Measurements from ENCODE around the gene GGCT. TPM values are rescaled to one million over a fixed set of nuclear protein-coding genes. Genes with fewer than 3 reads are reported as not detected.

The GGCT gene
- total RNA-seq, 1 experiment from 2014 or later, result 52.2 TPM

GRCh38 chr7:30523466-30523865 is 18.8 kb upstream of the GGCT start:
- no peaks in the 10 kb centered on the region for H3K9me3 ChIP-seq (ENCODE audit: control insufficient read depth, insufficient read depth, low read depth, low read length)
- ChIA-PET CTCF (no interaction called here), POLR2A (no interaction called here)
- no peak for ATAC-seq
- no peak overlapping the region for H3K27ac ChIP-seq (ENCODE audit: low read length)
- H3K4me3 ChIP-seq (ENCODE audit: low read depth in 2 of 2, low read length in 2 of 2), result no peak overlapping the region
- no peaks in the 10 kb centered on the region; the same call in 1 of the 2 replicates for H3K27me3 ChIP-seq (ENCODE audit: control insufficient read depth, insufficient read depth, low read length)
- H3K4me1 ChIP-seq (ENCODE audit: control insufficient read depth, insufficient read depth, low read length), result no peaks in the 10 kb centered on the region
- in situ Hi-C loops (cut with HindIII; ENCODE audit: low pct_unique_long_range_greater_than_20kb, low sequenced_read_pairs), result no loop called here
- intact Hi-C loops (cut with micrococcal nuclease; ENCODE audit: unreplicated experiment), result no loop called here
- TF ChIP-seq CTCF (IDR thresholded peaks at IDR 0.05) (no peak), POLR2AphosphoS5 (IDR thresholded peaks at IDR 0.05; ENCODE audit: low read depth, low read length) (no peak), SIN3A (IDR thresholded peaks at IDR 0.05; ENCODE audit: borderline replicate concordance, insufficient read depth, low read depth, low read length) (no peak), REST (IDR thresholded peaks at IDR 0.05; ENCODE audit: insufficient read depth in 1 of 2, low read depth in 2 of 2, low read length in 1 of 2) (no peak), TCF7L2 (IDR thresholded peaks at IDR 0.05; ENCODE audit: low read depth, low read length) (no peak)
- BruUV-seq (replicated peaks), result no TSS peak
- DNase-seq (ENCODE audit: low read depth, low spot score), result no peak
- no peaks in the 10 kb centered on the region for H3K36me3 ChIP-seq (ENCODE audit: control insufficient read depth, insufficient read depth, low read length)

- POLR2A ChIA-PET, result no interaction called here
- no peaks in the 10 kb centered on the region for H3K4me1 ChIP-seq (ENCODE audit: control insufficient read depth, insufficient read depth, low read length)
- no peaks in the 10 kb centered on the region for H3K9me3 ChIP-seq (ENCODE audit: control insufficient read depth, insufficient read depth, low read depth, low read length)
- H3K36me3 ChIP-seq (ENCODE audit: control insufficient read depth, insufficient read depth, low read length), result no peaks in the 10 kb centered on the region
- in situ Hi-C loops (cut with HindIII; ENCODE audit: low pct_unique_long_range_greater_than_20kb, low sequenced_read_pairs) (no loop called here), intact Hi-C loops (cut with micrococcal nuclease; ENCODE audit: unreplicated experiment) (no loop called here)
- no peaks in the 10 kb centered on the region; the same call in 1 of the 2 replicates for H3K27me3 ChIP-seq (ENCODE audit: control insufficient read depth, insufficient read depth, low read length)
- no peak overlapping the region for H3K4me3 ChIP-seq (ENCODE audit: low read depth in 2 of 2, low read length in 2 of 2)
- no TSS peak for BruUV-seq (replicated peaks)
- ATAC-seq, result no peak
- CTCF ChIA-PET, result no interaction called here
- no peak for DNase-seq (ENCODE audit: low read depth, low spot score)
- no peak for TF ChIP-seq TCF7L2 (IDR thresholded peaks at IDR 0.05; ENCODE audit: low read depth, low read length)
- TF ChIP-seq REST (IDR thresholded peaks at IDR 0.05; ENCODE audit: insufficient read depth in 1 of 2, low read depth in 2 of 2, low read length in 1 of 2), result no peak
- TF ChIP-seq POLR2AphosphoS5 (IDR thresholded peaks at IDR 0.05; ENCODE audit: low read depth, low read length), result no peak
- TF ChIP-seq SIN3A (IDR thresholded peaks at IDR 0.05; ENCODE audit: borderline replicate concordance, insufficient read depth, low read depth, low read length), result no peak
- no peak for TF ChIP-seq CTCF (IDR thresholded peaks at IDR 0.05)
- H3K27ac ChIP-seq (ENCODE audit: low read length), result no peak overlapping the region
These were observed 17.5 kb upstream of the GGCT start for GRCh38 chr7:30522159-30522558.

Data from Panc1 (cell line).